IMR-90 (cell line): ENCODE data around the gene ELMOD3. TPM values are rescaled to one million over a fixed set of nuclear protein-coding genes. Genes with fewer than 3 reads are reported as not detected.

Experiments used
- ATAC-seq: fragments of 200-7000 bp; cut with Tn5 transposase; 2 replicates; pipeline ENCODE4 v1.9.1; 2020; ENCODE audit warnings: low read depth, mild to moderate bottlenecking, moderate library complexity
- BruUV-seq: library from RNA; stranded (reverse); fragments of 400-500 nt; replicated peaks from 2 replicates; lab custom pipeline; 2021; lab: Mats Ljungman, UMichigan
- CTCF ChIA-PET: fragments of 300-600 bp; formaldehyde crosslinking; extraction: SDS; loops from one replicate; lab custom pipeline; 2021; ENCODE audit warnings: antibody characterized with exemption; lab: Yijun Ruan, JAX
- POLR2A ChIA-PET: fragments of 300-600 bp; sonication (Branson Sonifier 250); formaldehyde crosslinking; loops from one replicate; lab custom pipeline; 2022; ENCODE audit warnings: antibody characterized with exemption; ENCODE audit not compliant: unreplicated experiment; lab: Charles Lee
- DNase-seq: peaks from one replicate; pipeline ENCODE4 v3.0.0; 2013
- H2AFZ ChIP-seq: replicated peaks from 2 replicates; pipeline ENCODE3; 2013; ENCODE audit warnings: low read length, mild to moderate bottlenecking; ENCODE audit not compliant: poor library complexity
- H2AK5ac ChIP-seq: 2 replicates; pipeline ENCODE4 v1.6.1; 2013; ENCODE audit warnings: low read depth, low read length, inconsistent platforms
- H2AK9ac ChIP-seq: replicated peaks from 2 replicates; pipeline ENCODE3; 2013; ENCODE audit warnings: mild to moderate bottlenecking, low read depth, low read length, moderate library complexity; ENCODE audit not compliant: poor library complexity
- H2BK120ac ChIP-seq: 2 replicates; pipeline ENCODE4 v1.6.1; 2013; ENCODE audit warnings: low read depth, low read length, inconsistent platforms
- H2BK15ac ChIP-seq: 3 replicates; pipeline ENCODE4 v1.6.1; 2013; ENCODE audit warnings: low read depth, low read length, inconsistent platforms
- H2BK20ac ChIP-seq: 2 replicates; pipeline ENCODE4 v1.6.1; 2013; ENCODE audit warnings: low read depth, mild to moderate bottlenecking, inconsistent platforms, low read length, moderate library complexity
- H2BK5ac ChIP-seq: 2 replicates; pipeline ENCODE4 v1.6.1; 2013; ENCODE audit warnings: mild to moderate bottlenecking, low read depth, low read length, inconsistent platforms; ENCODE audit not compliant: poor library complexity, severe bottlenecking
- H3K14ac ChIP-seq: replicated peaks from 2 replicates; pipeline ENCODE4 v1.6.1; 2013; ENCODE audit warnings: low read depth, low read length, inconsistent platforms
- H3K18ac ChIP-seq: 2 replicates; pipeline ENCODE4 v1.6.1; 2013; ENCODE audit warnings: low read depth, low read length, control low read depth
- H3K23ac ChIP-seq: 2 replicates; pipeline ENCODE4 v1.6.1; 2013; ENCODE audit warnings: low read depth, low read length, inconsistent platforms
- H3K27ac ChIP-seq: 2 replicates; pipeline ENCODE4 v1.5.1; 2013; ENCODE audit warnings: mild to moderate bottlenecking, control low read depth, low read length; ENCODE audit not compliant: insufficient read depth
- H3K27me3 ChIP-seq: 2 replicates; pipeline ENCODE4 v1.6.1; 2013; ENCODE audit warnings: low read length; ENCODE audit not compliant: control insufficient read depth, insufficient read depth
- H3K36me3 ChIP-seq: 2 replicates; pipeline ENCODE4 v1.6.1; 2013; ENCODE audit warnings: low read length, mixed read lengths; ENCODE audit not compliant: control insufficient read depth, insufficient read depth
- H3K4ac ChIP-seq: 2 replicates; pipeline ENCODE4 v1.6.1; 2013; ENCODE audit warnings: low read depth, low read length, inconsistent platforms
- H3K4me1 ChIP-seq: 2 replicates; pipeline ENCODE4 v1.6.1; 2013; ENCODE audit warnings: low read length, mixed read lengths; ENCODE audit not compliant: control insufficient read depth, insufficient read depth
- H3K4me2 ChIP-seq: 2 replicates; pipeline ENCODE4 v1.6.1; 2013; ENCODE audit warnings: low read depth, mild to moderate bottlenecking, control low read depth, low read length, moderate library complexity
- H3K4me3 ChIP-seq: 2 replicates; pipeline ENCODE4 v1.5.1; 2013; ENCODE audit warnings: low read depth, mild to moderate bottlenecking, control low read depth, low read length, moderate library complexity; ENCODE audit not compliant: insufficient read depth
- H3K56ac ChIP-seq: 2 replicates; pipeline ENCODE4 v1.6.1; 2013; ENCODE audit warnings: low read length, inconsistent platforms; ENCODE audit not compliant: insufficient read depth; ENCODE audit errors: extremely low read depth
- H3K79me1 ChIP-seq, 2 experiments: 2 replicates each; pipeline ENCODE4 v1.6.1; 2013; ENCODE audit warnings: low read length in 2 of 2, inconsistent platforms in 1 of 2, low read depth in 1 of 2
- H3K9ac ChIP-seq: 2 replicates; pipeline ENCODE4 v1.6.1; 2013; ENCODE audit warnings: low read depth, low read length, control low read depth
- H3K9me1 ChIP-seq: 2 replicates; pipeline ENCODE4 v1.6.1; 2013; ENCODE audit warnings: low read length, inconsistent platforms; ENCODE audit not compliant: insufficient read depth
- H3K9me3 ChIP-seq: 2 replicates; pipeline ENCODE4 v1.6.1; 2013; ENCODE audit warnings: low read length; ENCODE audit not compliant: control insufficient read depth, insufficient read depth
- H4K20me1 ChIP-seq: 2 replicates; pipeline ENCODE4 v1.6.1; 2013; ENCODE audit warnings: low read length, inconsistent platforms; ENCODE audit not compliant: insufficient read depth
- H4K5ac ChIP-seq: 2 replicates; pipeline ENCODE4 v1.6.1; 2013; ENCODE audit warnings: mild to moderate bottlenecking, low read depth, low read length, control low read depth
- H4K8ac ChIP-seq, 2 experiments: 2 replicates each; pipeline ENCODE4 v1.6.1; 2013; ENCODE audit warnings: low read depth in 2 of 2, low read length in 2 of 2, control low read depth in 1 of 2, inconsistent platforms in 1 of 2
- H4K91ac ChIP-seq: 2 replicates; pipeline ENCODE4 v1.6.1; 2013; ENCODE audit warnings: low read depth, low read length, inconsistent platforms; ENCODE audit not compliant: insufficient read depth
- CTCF ChIP-seq: conservative IDR thresholded peaks from 2 replicates; pipeline ENCODE4 v1.5.1; 2012; ENCODE audit warnings: mild to moderate bottlenecking, low read depth, low read length, improper control_type of control experiment
- FOS ChIP-seq: fragments of 150-350 bp; IDR thresholded peaks from 2 replicates; pipeline ENCODE4 v1.6.1; 2016; ENCODE audit warnings: low read depth, low read length
- MAZ ChIP-seq: IDR thresholded peaks from 2 replicates; pipeline ENCODE4 v1.6.1; 2012; ENCODE audit warnings: low read depth, mild to moderate bottlenecking, low read length, improper control_type of control experiment, moderate library complexity, borderline replicate concordance
- POLR2A ChIP-seq: IDR thresholded peaks from 2 replicates; pipeline ENCODE4 v1.6.1; 2012; ENCODE audit warnings: mild to moderate bottlenecking, low read depth, low read length
- SMC3 ChIP-seq: fragments of 150-350 bp; IDR thresholded peaks from 2 replicates; pipeline ENCODE4 v1.6.1; 2016; ENCODE audit warnings: low read depth, mild to moderate bottlenecking, antibody characterized with exemption, low read length, moderate library complexity
- WGBS, 2 experiments: methylation state at CpG; one replicate each; pipeline versions ENCODE4 v1.1.5 to v1.1.7; 2013; ENCODE audit warnings: missing lambda C conversion rate in 2 of 2; ENCODE audit not compliant: insufficient read length in 1 of 2; ENCODE audit errors: extremely low coverage in 2 of 2; 5-methylcytosine and 5-hydroxymethylcytosine counted together
- dilution Hi-C: fragments of 300-500 bp; cut with HindIII; formaldehyde crosslinking; loops from one replicate; pipeline ENCODE4 v1.14.3; 2018; ENCODE audit warnings: low sequenced_read_pairs; ENCODE audit not compliant: unreplicated experiment
- in situ Hi-C: fragments of 300-500 bp; cut with MboI; formaldehyde crosslinking; loops from 3 replicates; pipeline ENCODE4 v1.14.3; 2019; ENCODE audit warnings: low sequenced_read_pairs, inconsistent platforms, mixed read lengths
- intact Hi-C: fragments of 100-400 bp; cut with micrococcal nuclease; formaldehyde crosslinking; loops from 2 replicates; pipeline ENCODE4 v1.10.0; 2022
- polyA plus RNA-seq, 3 experiments: library from polyadenylated mRNA; depleted of rRNA; stranded (reverse); fragments of >200 nt; gene quantifications; 2 replicates each; pipeline ENCODE4 v1.2.3, GENCODE V29; 2012; ENCODE audit warnings: low replicate concordance in 1 of 3
- total RNA-seq: library from RNA; depleted of rRNA; stranded (reverse); fragments of >200 nt; gene quantifications from 2 replicates; pipeline ENCODE4 v1.2.3, GENCODE V29; 2012

ELMOD3 gene
- total and polyA plus RNA-seq, 2 of the 4 experiments (the other 2 are of a cell fraction): 13.1 to 20.7 TPM

- Histone ChIP-seq H3K9me1 (peaks cover 8% of the 10 kb centered on the region), H4K91ac (peak overlapping the region; percentile 64), H3K36me3 (no peaks in the 10 kb centered on the region), H3K79me1 (peaks cover 10 to 46% of the 10 kb centered on the region in 2 experiments), H2BK120ac (peak overlapping the region; percentile 35), H3K4me1 (peaks cover 9% of the 10 kb centered on the region), H2AFZ (peak overlapping the region; percentile 88), H4K20me1 (no peaks in the 10 kb centered on the region), H3K27ac (peak overlapping the region; percentile 20; the same call in 1 of the 2 replicates), H2BK5ac (peak overlapping the region; percentile 14), H3K9me3 (no peaks in the 10 kb centered on the region), H3K4ac (peak overlapping the region; percentile 47), H3K23ac (peak overlapping the region; percentile 82), H2BK15ac (peak overlapping the region; percentile 72; the same call in 1 of the 3 replicates), H3K14ac (peak overlapping the region; percentile 26), H3K56ac (peak overlapping the region; percentile 46), H3K4me2 (peak overlapping the region; percentile 74), H3K27me3 (no peaks in the 10 kb centered on the region), H2AK5ac (peak overlapping the region; percentile 89), H2AK9ac (peak overlapping the region; percentile 89), H4K8ac (peak overlapping the region; percentile 78 to 85), H4K5ac (peak overlapping the region; percentile 14), H3K9ac (peak overlapping the region; percentile 12), H3K4me3 (peak overlapping the region; percentile 53), H2BK20ac (no peak overlapping the region), H3K18ac (peak overlapping the region; percentile 49)
- POLR2A ChIA-PET: no interaction called here
- ATAC-seq (peak; percentile 51), DNase-seq (peak; percentile 46)
- WGBS, 2 experiments: 27% methylated on average over 5 of the region's 44 CpGs; no CpG with 5 or more reads in 1 of the 2 experiments
- CTCF ChIA-PET: interaction anchor here (0.8 kb wide), 1 partner anchor 223 kb away, joined by 8 read pairs; no protein-coding TSS in a partner anchor
- dilution Hi-C loops (no loop called here), intact Hi-C loops (loop anchor here (2.0 kb wide), 1 partner anchor 59 kb away; the partner anchor contains the start of genes ELMOD3 and RETSAT), in situ Hi-C loops (no loop called here)
- no TSS peak for BruUV-seq
- TF ChIP-seq MAZ: peak; percentile 84; the same call in 1 of the 2 replicates
- 0 out of 2 replicates have a peak, but pooled peaks have one; percentile 1 for TF ChIP-seq CTCF
- TF ChIP-seq POLR2A: no peak
- TF ChIP-seq FOS: peak; percentile 39
- TF ChIP-seq SMC3: no peak
Observed at GRCh38 chr2:85413592-85414420, 59.2 kb downstream of the ELMOD3 start.
